Measurements from ENCODE around the gene AKAP13.
A peak's percentile ranks its signal among the peaks of the same experiment; 100 is the strongest.
"Not testable (repeated sequence)": the region's sequence is repeated elsewhere in the genome, so short reads cannot be mapped to it uniquely, and the experiment has no call there.

The AKAP13 gene

DNA sequence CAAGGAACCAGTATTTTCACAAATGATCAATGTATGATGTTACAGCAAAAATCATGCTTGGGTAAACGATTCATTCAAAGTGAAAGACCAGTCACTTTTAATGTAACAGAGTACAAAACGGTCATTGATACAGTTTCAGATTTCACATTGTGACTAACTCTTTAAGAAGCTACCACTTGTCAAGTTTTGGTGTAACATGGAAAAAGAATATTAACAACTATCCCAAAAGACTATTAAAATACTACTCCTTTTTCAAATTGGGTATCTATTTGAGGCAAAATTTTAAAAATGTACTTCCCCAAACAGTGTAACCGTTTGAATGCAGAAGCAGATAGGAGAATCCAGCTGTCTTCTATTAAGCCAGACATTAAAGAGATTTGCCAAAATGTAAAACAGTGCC is 31.7 kb downstream of the AKAP13 start:
- DNase-seq (ENCODE audit: low read depth): peak; percentile 71

- DNase-seq (ENCODE audit: low read depth): peak; percentile 98
These were observed 32.8 kb downstream of the AKAP13 start for GRCh38 chr15:85412956-85413854.

- no peak for DNase-seq (ENCODE audit: low read depth)
These were observed 33.6 kb downstream of the AKAP13 start for GRCh38 chr15:85414037-85414436.

GRCh38 chr15:85414495-85414894 is 34.1 kb downstream of the AKAP13 start:
- DNase-seq (ENCODE audit: low read depth): peak; percentile 46

DNA sequence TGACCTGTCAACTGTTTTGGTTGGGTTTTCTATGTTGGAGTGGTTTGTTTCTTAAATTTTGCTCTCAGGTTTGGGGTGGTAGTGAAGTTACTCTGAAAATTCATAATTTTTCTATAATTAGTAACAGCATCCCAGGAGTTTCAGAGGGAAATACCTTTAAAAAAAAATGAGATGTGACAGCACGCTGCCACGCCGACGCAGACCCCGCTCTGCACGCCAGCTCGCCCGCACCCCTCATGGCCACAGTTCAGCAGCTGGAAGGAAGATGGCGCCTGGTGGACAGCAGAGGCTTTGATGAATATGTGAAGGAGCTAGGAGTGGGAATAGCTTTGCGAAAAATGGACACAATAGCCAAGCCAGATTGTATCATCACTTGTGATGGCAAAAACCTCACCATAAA is 34.6 kb downstream of the AKAP13 start:
- DNase-seq (ENCODE audit: low read depth): no peak

GRCh38 chr15:85415783-85416182 is 35.4 kb downstream of the AKAP13 start:
- peak; percentile 62 for DNase-seq (ENCODE audit: low read depth)

DNA sequence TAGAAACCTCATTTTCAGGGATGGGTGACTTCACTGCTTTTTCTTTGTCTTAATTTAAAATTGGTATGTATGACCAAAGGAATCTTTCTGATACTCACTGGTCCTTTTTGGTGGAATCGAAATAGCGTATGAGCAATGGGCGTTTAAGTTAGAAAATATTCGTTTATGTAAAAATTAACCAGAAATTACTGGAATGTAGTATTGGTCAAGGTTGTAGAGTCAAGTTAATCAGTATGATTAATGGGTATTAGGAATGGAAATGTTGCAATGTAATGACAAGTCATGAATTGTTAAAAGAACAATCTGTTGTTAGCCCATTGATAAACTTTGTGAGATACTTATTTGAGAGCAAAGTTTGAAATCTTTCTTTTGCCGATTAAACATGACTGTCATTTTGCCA is 36.9 kb downstream of the AKAP13 start:
- no peak for DNase-seq (ENCODE audit: low read depth)

- peak; percentile 60 for DNase-seq (ENCODE audit: low read depth)
These were observed 38.8 kb downstream of the AKAP13 start for GRCh38 chr15:85419161-85419560.

DNA sequence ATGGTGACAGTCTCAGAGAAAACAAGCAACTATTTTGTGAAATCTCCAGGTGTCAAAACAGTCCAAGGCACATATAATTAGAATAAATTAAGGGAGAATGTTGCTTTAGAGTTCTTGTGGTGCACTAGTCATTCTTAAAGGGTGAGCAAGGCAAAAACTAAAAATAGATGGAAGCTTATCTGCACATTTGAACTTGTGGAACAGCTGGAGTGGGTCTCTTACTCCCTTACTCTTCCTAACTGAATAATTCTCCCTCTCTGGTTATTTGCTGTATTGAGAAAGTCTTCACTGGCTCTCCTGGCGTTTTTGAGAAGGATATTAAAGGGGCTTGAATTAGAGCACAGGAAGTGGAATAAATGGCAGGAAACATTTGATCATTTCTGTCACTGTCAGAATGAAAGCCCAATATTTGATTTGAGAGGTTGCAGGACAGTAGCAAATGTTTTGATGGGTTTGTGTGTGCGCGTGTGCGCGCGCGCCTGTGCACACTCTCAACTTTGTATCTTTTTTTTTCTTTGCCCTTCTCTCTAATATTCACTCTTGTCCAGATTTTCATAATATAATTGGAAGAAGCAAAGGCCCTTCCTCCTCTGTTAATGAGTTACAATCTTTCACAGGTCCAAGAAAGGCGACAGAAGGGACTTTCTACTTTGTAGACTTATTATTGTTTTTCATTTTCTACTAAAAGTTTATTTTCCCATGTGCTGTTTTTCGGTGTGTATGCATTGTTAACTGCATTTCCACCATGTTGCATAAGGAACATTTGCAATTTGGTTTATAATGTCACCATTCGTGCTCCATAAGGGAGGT is 40.9 kb downstream of the AKAP13 start:
- no peak for DNase-seq (ENCODE audit: low read depth)

GRCh38 chr15:85422607-85423006 is 42.2 kb downstream of the AKAP13 start:
- DNase-seq (ENCODE audit: low read depth): no peak

DNA sequence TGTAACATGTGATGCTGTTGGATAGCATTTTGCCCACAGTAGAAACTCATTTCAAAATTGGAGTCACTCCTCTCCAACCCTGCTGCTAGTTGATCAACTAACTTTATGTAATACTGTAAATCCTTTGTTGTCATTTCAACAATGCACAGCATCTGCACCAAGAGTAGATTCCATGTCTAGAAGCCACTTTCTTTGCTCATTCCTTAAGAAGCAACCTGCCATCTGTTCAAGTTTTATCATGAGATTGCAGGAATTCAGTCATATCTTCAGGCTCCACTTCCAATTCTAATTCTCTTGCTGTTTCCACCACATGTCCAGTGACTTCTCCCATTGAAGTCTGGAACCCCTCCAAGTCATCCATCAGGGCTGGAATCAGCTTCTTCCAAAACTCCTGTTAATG is 42.9 kb downstream of the AKAP13 start:
- no peak for DNase-seq (ENCODE audit: low read depth)

- no peak for DNase-seq (ENCODE audit: low read depth)
These were observed 43.8 kb downstream of the AKAP13 start for GRCh38 chr15:85424154-85424553.

DNA sequence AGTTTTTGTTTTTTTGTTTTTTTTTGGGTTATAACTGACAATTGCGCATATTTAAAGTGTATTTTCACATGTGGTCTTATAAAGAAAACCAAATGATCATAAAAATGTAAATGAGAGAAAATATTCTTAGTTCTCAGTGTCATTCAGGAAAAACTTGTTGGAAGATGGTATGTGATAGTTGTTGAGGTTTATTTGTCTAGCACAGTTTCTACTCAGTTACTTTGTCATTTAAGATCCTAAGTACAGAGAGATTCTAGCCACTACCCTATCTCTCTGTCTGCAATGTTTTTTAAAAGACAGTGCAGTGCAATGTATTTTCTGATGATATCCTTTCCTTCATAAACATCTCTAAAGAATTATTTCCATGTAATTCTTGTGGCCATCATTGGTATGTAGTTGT is 46.1 kb downstream of the AKAP13 start:
- DNase-seq (ENCODE audit: low read depth): no peak

DNA sequence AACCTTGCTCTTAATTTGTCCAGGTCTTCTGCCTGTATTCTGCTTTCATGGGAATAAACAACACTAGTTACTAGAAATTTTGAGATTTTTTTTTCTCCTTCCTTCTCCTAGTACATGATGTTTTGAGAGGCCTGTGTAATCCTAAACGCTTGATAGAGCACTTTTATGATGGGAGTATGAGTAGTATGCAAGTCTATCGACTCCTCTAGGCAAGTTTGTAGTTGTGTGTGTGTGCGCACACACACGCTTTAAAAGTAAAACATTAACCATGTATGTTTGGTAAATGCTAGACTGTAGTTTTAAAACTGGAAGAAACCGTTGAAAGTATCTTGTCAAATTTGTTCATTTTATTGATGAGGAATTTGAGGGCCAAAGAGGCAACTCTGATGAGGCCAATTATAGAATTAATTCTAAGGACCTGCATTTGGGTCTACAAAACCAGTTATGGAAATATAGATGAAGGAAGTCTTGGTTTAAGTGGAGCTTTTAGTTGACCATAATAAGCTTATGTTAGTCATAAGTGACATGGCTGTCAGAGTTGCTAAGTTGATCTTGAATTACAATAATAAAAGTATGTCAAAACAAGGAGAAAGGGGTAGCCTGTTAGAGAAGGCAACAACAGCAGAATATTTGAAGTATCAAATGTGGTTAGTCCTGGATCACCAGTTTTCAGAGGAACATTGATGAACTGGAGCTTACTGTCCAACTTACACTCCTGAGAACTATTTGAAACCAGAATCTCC is 47.1 kb downstream of the AKAP13 start:
- DNase-seq (ENCODE audit: low read depth): no peak

- no peak for DNase-seq (ENCODE audit: low read depth)
These were observed 49.1 kb downstream of the AKAP13 start for GRCh38 chr15:85429522-85429921.

GRCh38 chr15:85430406-85431204 is 50.2 kb downstream of the AKAP13 start:
- DNase-seq (ENCODE audit: low read depth): no peak

DNA sequence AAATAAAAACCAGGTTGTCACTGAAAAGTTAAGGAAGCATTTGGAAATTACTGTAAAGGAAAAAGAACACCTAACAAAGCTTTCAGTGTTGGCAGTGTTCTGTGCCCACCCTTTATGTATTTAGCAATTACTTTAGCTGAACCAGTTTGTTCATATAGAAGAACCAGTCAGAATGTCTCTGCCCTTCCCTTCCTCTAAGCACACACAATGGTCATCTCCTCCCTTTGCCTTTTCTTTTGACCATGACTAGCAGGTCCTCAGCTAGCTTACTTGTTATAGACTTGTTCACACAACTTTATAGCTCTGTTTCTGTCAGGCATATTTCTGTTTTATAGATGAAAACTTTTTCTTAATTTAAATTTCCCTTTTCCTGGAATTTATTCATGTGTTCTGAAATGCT is 59.6 kb downstream of the AKAP13 start:
- no peak for DNase-seq (ENCODE audit: low read depth)

DNA sequence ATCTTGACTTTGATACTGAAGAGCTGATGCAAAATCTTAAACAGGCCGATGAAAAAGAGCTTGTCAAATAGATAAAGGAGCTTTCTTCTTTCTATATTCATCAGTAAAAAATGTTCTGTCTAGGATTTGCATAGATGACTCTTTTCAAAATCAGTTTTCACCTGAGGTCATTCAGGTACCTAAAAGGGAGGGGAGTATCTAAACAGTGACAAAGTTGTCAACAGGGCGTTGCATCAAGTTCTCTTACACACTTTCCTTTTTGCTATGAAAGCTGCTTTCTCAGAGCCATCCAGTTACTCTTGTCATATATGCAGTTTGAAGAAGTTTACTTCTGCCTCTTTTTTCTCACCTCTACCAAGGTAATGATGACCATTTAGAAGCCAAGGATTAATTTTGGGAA is 60.0 kb downstream of the AKAP13 start:
- no peak for DNase-seq (ENCODE audit: low read depth)

DNA sequence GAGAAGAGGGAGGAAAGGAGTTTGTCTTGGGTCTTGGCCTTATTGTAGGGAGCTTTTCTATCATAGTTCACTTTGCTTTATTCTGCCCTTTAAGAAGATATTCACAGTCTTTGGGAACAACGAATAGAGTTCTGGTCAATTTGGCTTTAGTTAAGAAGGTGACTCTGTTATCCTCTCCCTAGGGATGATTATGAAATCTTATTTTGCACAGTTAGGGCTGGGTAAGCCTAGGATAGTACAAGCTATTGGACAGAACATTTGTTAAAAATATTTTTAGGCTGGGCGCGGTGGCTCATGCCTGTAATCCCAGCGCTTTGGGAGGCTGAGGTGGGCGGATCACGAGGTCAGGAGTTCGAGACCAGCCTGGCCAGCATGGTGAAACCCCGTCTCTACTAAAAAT is 61.5 kb downstream of the AKAP13 start:
- not testable (repeated sequence) for DNase-seq (ENCODE audit: low read depth)

DNA sequence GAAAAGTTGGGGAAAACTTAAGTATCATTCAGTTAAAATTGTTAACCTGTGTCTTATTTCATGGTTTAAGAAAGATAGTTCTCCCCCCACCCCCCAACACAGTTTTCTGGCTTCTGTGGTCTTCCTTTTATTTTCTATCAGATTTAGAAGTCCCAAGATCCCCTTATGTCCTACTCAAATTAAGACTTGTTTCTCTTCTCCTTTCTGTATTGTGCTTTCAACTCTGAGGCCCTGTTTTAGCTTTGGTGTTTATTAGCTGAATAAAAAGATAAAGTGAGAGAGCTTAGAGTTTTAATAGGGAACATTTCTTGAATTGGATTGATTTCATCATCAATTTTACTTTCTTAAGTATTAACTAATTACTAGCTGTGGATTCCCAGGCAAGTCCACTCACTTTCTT is 62.6 kb downstream of the AKAP13 start:
- DNase-seq (ENCODE audit: low read depth): no peak

DNA sequence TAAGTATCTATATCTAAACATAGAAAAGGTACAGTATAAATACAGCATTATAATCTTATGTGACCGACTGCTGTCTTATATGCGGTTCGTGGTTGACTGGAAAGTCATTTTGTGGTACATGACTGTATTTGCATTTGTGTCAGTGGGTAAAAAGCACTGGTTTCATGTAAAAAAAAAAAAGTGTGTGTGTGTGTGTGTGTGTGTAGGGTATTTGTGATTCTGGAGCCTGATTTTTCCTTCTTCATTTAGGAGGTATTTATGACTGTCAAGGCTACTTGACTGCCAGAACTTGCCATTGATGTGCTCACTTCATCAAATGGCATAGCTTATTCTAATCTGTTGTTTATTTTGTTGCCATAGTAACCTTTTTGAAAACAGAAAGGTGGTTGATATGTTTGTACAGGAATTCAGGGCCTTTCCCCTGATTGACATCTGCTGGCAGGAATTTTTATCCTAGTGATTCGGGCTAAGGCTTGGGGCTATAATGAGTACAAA is 63.2 kb downstream of the AKAP13 start:
- DNase-seq (ENCODE audit: low read depth): peak; percentile 75

All from iris pigment epithelial cell (primary cell).